Stimulated activated memory B cell treated with anti-CD40 and anti-IgM and Interleukin-4, amounts not matched to agents 10 μg/mL and 1 μg/mL and 100 μg/mL, for 72 hours (primary cell): ENCODE results near the gene STXBP5L.
"Not testable (repeated sequence)": the region's sequence is repeated elsewhere in the genome, so short reads cannot be mapped to it uniquely, and the experiment has no call there.

Experiments used
- ATAC-seq: fragments of 150-1000 bp; cut with Tn5 transposase; 2 replicates; pipeline ENCODE4 v1.10.0; 2021
- H3K27ac Mint-ChIP-seq: one replicate; pipeline ENCODE4 v1.8.0; 2022; ENCODE audit warnings: mild to moderate bottlenecking, mixed read lengths
- H3K27me3 Mint-ChIP-seq: one replicate; pipeline ENCODE4 v1.8.0; 2022; ENCODE audit warnings: mixed read lengths
- H3K36me3 Mint-ChIP-seq: one replicate; pipeline ENCODE4 v1.8.0; 2022; ENCODE audit warnings: mixed read lengths
- H3K4me1 Mint-ChIP-seq: one replicate; pipeline ENCODE4 v1.8.0; 2022; ENCODE audit warnings: mixed read lengths
- H3K4me3 Mint-ChIP-seq: one replicate; pipeline ENCODE4 v1.8.0; 2022; ENCODE audit warnings: mild to moderate bottlenecking, moderate library complexity, mixed read lengths
- H3K9me3 Mint-ChIP-seq: one replicate; pipeline ENCODE4 v1.8.0; 2022; ENCODE audit warnings: mixed read lengths

Gene STXBP5L

DNA sequence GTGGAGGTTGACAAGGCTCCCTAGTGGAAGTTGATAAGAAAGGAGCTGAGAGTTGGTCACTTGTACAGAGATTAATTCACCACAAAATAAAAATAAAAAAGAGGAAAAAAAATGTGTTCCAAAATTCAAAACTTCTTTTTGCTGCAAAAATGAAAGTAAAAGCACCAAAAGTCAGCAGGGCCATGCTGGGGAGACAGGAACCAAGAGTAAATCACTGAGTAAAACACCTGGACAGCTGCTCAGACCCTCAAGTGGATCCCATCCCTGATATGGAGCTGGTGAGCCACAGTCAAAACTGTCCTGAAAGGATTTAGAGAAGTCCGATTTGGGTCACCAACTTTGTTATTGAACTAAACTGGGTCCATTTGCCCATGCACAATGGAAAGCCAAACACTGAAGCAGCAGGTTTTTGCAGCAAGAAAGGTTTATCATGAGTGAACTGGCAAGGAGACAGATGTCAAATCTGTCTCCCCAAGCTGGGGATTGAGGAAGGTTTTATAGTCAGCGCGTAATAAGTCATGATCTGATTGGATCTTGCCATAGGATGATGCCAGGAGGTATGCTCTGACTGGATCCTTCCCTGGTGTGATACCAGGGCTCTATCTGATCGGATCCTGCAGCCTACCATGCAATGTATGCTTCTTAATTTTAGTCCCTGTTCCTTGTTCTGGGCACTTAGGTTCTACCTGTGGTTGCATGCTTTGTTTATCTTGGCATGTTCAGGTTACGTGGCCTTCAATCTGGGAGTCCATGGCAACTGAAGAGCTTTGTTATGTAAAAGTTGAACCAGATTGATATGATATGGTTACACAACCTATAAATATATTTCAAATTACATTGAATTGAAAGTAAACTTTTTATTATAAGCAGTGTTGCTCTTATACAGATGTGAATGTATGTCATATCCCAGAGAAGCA lies 324.6 kb downstream of the STXBP5L start:
- no peak overlapping the region for H3K27ac Mint-ChIP-seq
- no peaks in the 10 kb centered on the region for H3K4me1 Mint-ChIP-seq
- peak; percentile 5 for ATAC-seq
- no peak overlapping the region for H3K4me3 Mint-ChIP-seq
- H3K36me3 Mint-ChIP-seq, result no peaks in the 10 kb centered on the region
- H3K9me3 Mint-ChIP-seq, result no peaks in the 10 kb centered on the region
- H3K27me3 Mint-ChIP-seq, result no peaks in the 10 kb centered on the region

DNA sequence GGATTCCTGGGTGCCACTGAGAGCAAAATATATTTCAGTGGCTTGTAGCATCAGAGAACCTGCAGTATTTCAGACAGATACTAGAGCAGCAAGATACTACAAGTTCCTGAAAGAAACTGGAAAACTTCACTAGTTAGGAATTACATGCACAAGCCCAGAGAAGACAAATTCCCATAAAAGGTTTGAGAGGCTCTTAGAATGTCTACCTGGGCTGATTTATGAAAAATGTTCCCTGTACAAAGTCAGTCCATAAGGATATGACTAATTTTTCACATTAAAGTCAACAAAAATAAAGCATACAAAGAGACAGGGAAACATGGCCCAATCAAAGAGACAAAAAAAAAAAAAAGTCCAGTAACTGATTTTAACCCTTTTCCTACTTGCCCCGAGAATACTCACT lies 335.2 kb downstream of the STXBP5L start:
- Mint-ChIP-seq H3K27ac (no peak overlapping the region), H3K4me1 (no peaks in the 10 kb centered on the region), H3K27me3 (no peaks in the 10 kb centered on the region), H3K9me3 (peaks cover 4% of the 10 kb centered on the region), H3K4me3 (no peak overlapping the region), H3K36me3 (no peaks in the 10 kb centered on the region)
- ATAC-seq, result no peak

GRCh38 chr3:121252676-121253075 lies 344.7 kb downstream of the STXBP5L start:
- H3K27me3 Mint-ChIP-seq, result no peaks in the 10 kb centered on the region
- no peaks in the 10 kb centered on the region for H3K9me3 Mint-ChIP-seq
- no peaks in the 10 kb centered on the region for H3K36me3 Mint-ChIP-seq
- no peaks in the 10 kb centered on the region for H3K4me1 Mint-ChIP-seq
- ATAC-seq, result no peak
- H3K27ac Mint-ChIP-seq, result no peak overlapping the region
- no peak overlapping the region for H3K4me3 Mint-ChIP-seq

DNA sequence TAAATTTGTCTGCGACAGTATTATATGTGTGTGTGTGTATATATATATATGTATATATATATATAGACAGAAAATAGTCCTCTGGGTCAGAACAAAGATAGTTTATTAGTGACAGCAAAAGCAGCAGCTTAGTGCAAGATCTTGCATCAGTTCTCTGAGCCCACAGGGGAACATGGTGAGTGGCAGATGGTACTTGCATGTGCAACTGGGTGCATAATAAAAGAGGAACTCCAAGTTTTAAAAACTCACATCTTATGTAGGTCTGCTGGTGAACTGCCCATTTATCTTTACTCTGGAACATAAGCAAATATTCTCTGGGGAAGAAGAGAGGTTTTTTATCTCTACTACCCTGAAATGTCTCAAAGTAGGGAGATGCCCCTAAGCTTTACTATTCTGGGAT lies 361.4 kb downstream of the STXBP5L start:
- Mint-ChIP-seq H3K27me3 (no peaks in the 10 kb centered on the region), H3K9me3 (peaks cover 18% of the 10 kb centered on the region), H3K4me3 (no peak overlapping the region), H3K27ac (no peak overlapping the region), H3K36me3 (no peaks in the 10 kb centered on the region), H3K4me1 (no peaks in the 10 kb centered on the region)
- no peak for ATAC-seq

DNA sequence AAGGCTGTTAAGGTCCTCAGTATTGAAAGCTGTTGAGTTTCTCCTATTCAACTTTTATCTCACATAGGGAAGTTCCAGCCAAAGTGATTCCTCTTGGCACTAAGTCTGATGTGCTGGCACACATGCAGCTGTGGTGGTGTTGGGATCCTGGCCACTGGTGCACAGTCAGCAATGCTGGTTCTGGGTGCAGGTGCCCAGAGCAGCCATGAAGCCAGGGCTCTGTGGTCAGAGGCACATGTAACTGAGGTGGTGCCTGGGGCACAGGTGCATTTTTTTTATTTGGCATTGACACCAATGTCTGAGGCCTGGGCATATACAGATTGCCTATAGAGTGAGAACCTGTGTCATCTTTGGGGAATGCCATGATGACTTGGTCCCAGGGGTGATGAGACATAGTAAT lies 366.4 kb downstream of the STXBP5L start:
- ATAC-seq, result no peak
- Mint-ChIP-seq H3K4me1 (no peaks in the 10 kb centered on the region), H3K27me3 (no peaks in the 10 kb centered on the region), H3K36me3 (no peaks in the 10 kb centered on the region), H3K9me3 (peaks cover 24% of the 10 kb centered on the region), H3K4me3 (no peak overlapping the region), H3K27ac (no peak overlapping the region)

DNA sequence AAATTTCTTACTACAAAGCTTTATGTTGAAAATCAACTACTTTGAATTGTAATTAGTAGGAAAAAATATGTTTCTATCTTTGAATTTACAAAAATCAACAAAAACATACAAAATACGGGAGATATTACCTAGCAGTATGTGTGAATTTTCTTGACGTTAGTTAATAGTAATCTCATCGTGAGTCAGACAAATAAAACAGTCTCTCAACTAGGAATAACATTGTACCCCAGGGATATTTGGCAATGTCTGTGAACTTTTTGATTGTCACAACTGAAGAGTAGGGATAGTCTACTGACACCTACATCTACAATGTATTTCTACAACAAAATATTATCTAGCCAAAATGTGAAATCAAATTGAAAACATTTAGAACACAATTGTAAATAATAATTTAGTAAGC lies 387.4 kb downstream of the STXBP5L start:
- H3K27me3 Mint-ChIP-seq, result no peaks in the 10 kb centered on the region
- H3K36me3 Mint-ChIP-seq, result no peaks in the 10 kb centered on the region
- no peak overlapping the region for H3K4me3 Mint-ChIP-seq
- H3K9me3 Mint-ChIP-seq, result no peaks in the 10 kb centered on the region
- H3K27ac Mint-ChIP-seq, result no peak overlapping the region
- H3K4me1 Mint-ChIP-seq, result no peaks in the 10 kb centered on the region
- no peak for ATAC-seq

DNA sequence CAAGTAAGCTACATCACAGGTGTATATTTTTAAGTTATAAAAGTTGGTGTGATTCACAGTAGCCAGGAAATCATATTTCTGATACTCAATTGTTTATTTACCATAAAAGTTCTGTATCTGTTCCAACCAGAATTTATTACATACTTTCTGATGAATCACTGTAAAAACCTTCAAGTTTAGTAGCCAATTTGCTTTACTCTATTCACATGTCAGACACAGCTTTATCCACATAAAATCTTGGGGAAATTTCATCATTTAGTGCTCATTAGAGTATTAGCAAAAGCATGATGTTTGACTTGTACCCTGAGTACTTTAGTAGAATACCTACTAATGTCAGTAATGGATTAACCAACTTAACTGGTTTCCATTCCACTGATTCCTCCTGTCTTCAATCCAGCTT lies 388.0 kb downstream of the STXBP5L start:
- Mint-ChIP-seq H3K27ac (no peak overlapping the region), H3K9me3 (no peaks in the 10 kb centered on the region), H3K4me3 (no peak overlapping the region), H3K27me3 (no peaks in the 10 kb centered on the region), H3K4me1 (no peaks in the 10 kb centered on the region), H3K36me3 (no peaks in the 10 kb centered on the region)
- ATAC-seq, result no peak

- Mint-ChIP-seq H3K27me3 (peaks cover under 1% of the 10 kb centered on the region), H3K9me3 (peaks cover 4% of the 10 kb centered on the region), H3K4me3 (no peak overlapping the region), H3K36me3 (no peaks in the 10 kb centered on the region), H3K4me1 (no peaks in the 10 kb centered on the region), H3K27ac (no peak overlapping the region)
- ATAC-seq, result no peak
These were observed 416.3 kb downstream of the STXBP5L start for GRCh38 chr3:121324320-121324719.

DNA sequence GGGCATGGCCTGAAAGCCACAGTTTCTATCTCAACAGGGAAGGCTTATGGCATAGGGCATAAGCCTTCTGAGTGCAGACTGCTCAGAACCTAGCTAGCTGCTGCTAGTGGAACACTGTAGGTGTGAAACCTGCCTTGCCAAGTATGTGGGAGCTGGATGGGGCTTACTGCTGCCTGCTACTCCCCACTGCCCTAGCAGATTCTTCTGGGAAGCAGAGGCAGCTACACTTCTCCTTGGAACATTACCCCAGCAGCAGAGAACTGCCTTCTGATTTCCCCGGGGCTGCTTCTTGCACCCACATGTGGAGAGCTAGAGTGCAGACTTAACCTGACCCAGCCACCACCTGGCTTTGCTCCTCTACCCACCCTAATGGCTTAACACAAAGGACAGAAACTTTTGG lies 422.1 kb downstream of the STXBP5L start:
- Mint-ChIP-seq H3K36me3 (no peaks in the 10 kb centered on the region), H3K27me3 (peaks cover 30% of the 10 kb centered on the region), H3K27ac (no peak overlapping the region), H3K4me3 (no peak overlapping the region), H3K9me3 (no peaks in the 10 kb centered on the region), H3K4me1 (no peaks in the 10 kb centered on the region)
- no peak for ATAC-seq

DNA sequence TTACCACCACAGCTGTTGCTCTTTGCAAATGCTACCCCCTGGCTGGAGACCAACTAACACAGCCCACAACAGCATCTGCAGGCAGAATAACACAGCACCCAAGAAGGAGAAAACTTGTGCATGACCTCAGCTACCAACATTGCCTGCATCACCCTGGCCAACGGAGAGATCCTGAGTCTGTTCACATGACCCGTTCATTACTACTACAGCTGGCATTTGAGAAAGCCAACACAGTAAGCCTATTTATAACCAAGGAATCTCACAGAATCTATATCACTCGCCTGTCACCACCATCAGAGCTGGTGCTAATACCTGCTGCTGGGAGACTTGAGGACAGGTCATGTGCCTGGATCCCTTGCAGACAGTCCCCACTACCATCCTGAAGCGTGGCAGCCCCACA lies 422.6 kb downstream of the STXBP5L start:
- Mint-ChIP-seq H3K4me1 (no peaks in the 10 kb centered on the region), H3K36me3 (no peaks in the 10 kb centered on the region), H3K9me3 (no peaks in the 10 kb centered on the region), H3K4me3 (no peak overlapping the region), H3K27ac (no peak overlapping the region), H3K27me3 (peaks cover 30% of the 10 kb centered on the region)
- no peak for ATAC-seq

DNA sequence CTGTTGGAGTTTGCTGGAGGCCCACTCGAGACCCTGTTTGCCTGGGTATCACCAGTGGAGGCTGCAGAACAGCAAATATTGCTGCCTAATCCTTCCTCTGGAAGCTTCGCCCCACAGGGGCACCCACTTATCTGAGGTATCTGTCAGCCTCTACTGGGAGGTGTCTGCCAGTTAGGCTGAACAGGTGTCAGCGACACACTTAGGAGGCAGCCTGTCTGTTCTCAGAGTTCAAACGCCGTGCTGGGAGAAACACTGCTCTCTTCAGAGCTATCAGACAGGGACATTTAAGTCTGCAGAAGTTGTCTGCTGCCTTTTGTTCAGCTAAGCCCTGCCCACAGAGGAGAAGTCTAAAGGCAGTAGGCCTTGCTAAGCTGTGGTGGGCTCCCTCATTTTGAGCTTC lies 448.0 kb downstream of the STXBP5L start:
- H3K36me3 Mint-ChIP-seq, H3K27me3 Mint-ChIP-seq, H3K4me3 Mint-ChIP-seq, ATAC-seq, H3K27ac Mint-ChIP-seq, H3K4me1 Mint-ChIP-seq: not testable (repeated sequence)
- peaks cover 22% of the 10 kb centered on the region for H3K9me3 Mint-ChIP-seq

DNA sequence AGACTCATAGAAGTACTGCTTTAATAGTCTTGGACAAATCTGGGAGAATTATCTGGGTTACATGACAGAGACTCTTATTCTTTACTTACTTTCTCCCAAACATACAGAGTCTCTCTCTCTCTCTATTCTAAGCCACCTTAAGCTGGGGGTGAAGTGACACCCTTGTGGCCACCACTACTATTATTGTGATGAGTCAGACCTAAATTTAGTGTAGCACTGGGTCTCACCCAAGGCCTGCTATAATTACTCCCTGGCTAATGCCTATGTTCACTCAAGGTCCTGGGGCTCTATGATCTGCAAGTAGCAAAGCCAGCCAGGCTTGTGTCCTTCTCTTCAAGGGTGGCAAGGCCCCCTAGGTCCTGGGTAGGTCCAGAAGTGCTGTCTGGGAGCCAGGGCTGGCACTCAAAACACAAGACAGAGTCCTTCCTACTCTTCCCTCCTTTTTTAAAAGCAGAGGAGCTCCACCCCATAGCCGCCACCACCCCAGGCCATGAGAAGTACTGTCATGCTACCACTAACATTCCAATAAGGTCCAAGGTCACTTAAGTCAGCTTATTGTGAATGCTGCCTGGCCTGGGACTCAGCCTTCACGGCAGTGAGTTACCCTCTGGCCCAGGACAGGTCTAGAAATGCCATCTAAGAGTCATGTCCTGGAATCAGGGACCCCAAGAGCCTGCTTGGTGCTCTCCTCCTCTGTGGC lies 454.2 kb downstream of the STXBP5L start:
- Mint-ChIP-seq H3K4me3 (no peak overlapping the region), H3K27ac (no peak overlapping the region), H3K27me3 (peaks cover 8% of the 10 kb centered on the region), H3K36me3 (no peaks in the 10 kb centered on the region), H3K4me1 (no peaks in the 10 kb centered on the region), H3K9me3 (peaks cover 15% of the 10 kb centered on the region)
- ATAC-seq, result no peak

DNA sequence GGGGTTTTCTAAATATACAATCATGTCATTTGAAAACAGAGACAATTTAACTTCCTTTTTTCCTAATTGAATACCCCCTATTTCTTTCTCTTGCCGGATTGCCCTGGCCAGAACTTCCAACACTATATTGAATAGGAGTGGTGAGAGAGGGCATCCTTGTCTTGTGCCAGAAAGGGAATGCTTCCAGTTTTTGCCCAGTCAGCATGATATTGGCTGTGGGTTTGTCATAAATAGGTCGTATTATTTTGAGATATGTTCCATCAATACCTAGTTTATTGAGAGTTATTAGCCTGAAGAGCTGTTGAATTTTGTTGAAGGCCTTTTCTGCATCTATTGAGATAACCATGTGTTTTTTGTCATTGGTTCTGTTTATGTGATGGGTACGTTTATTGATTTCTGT lies 480.3 kb downstream of the STXBP5L start:
- not testable (repeated sequence) for H3K27ac Mint-ChIP-seq, ATAC-seq, H3K36me3 Mint-ChIP-seq, H3K4me3 Mint-ChIP-seq, H3K4me1 Mint-ChIP-seq, H3K9me3 Mint-ChIP-seq
- H3K27me3 Mint-ChIP-seq, result peaks cover 13% of the 10 kb centered on the region

- not testable (repeated sequence) for ATAC-seq, H3K9me3 Mint-ChIP-seq, H3K36me3 Mint-ChIP-seq, H3K4me3 Mint-ChIP-seq, H3K27ac Mint-ChIP-seq, H3K4me1 Mint-ChIP-seq
- H3K27me3 Mint-ChIP-seq, result peaks cover 45% of the 10 kb centered on the region
These were observed 488.0 kb downstream of the STXBP5L start for GRCh38 chr3:121395967-121396366.

GRCh38 chr3:121398051-121398450 lies 490.0 kb downstream of the STXBP5L start:
- not testable (repeated sequence) for H3K36me3 Mint-ChIP-seq, H3K4me3 Mint-ChIP-seq, H3K4me1 Mint-ChIP-seq, H3K9me3 Mint-ChIP-seq, ATAC-seq, H3K27ac Mint-ChIP-seq
- H3K27me3 Mint-ChIP-seq, result peaks cover 35% of the 10 kb centered on the region

- no peak overlapping the region for H3K27ac Mint-ChIP-seq
- H3K4me1 Mint-ChIP-seq, result no peaks in the 10 kb centered on the region
- no peak overlapping the region for H3K4me3 Mint-ChIP-seq
- no peaks in the 10 kb centered on the region for H3K9me3 Mint-ChIP-seq
- no peak for ATAC-seq
- peaks cover 19% of the 10 kb centered on the region for H3K27me3 Mint-ChIP-seq
- no peaks in the 10 kb centered on the region for H3K36me3 Mint-ChIP-seq
These were observed 491.8 kb downstream of the STXBP5L start for GRCh38 chr3:121399820-121400219.
